Mesodermal cell (in vitro differentiated cells): ENCODE results near the gene EPHA5.

Experiments used
- H3K27ac ChIP-seq: 2 replicates; pipeline ENCODE4 v1.7.0; 2013; ENCODE audit warnings: mild to moderate bottlenecking, low read depth, low read length, moderate library complexity; ENCODE audit not compliant: severe bottlenecking
- H3K36me3 ChIP-seq: 2 replicates; pipeline ENCODE4 v1.7.1; 2013; ENCODE audit warnings: mild to moderate bottlenecking, low read length, moderate library complexity; ENCODE audit not compliant: control insufficient read depth, insufficient read depth
- H3K4me1 ChIP-seq: one replicate; pipeline ENCODE4 v1.7.1; 2013; ENCODE audit warnings: mild to moderate bottlenecking, low read length; ENCODE audit not compliant: insufficient read depth, control insufficient read depth, poor library complexity, severe bottlenecking
- H3K4me3 ChIP-seq: 2 replicates; pipeline ENCODE4 v1.7.0; 2013; ENCODE audit warnings: low read length, control low read depth, mild to moderate bottlenecking; ENCODE audit not compliant: insufficient read depth, poor library complexity, severe bottlenecking; ENCODE audit errors: extremely low read depth
- H3K9me3 ChIP-seq: 2 replicates; pipeline ENCODE4 v1.7.1; 2013; ENCODE audit warnings: mild to moderate bottlenecking, low read length, moderate library complexity; ENCODE audit not compliant: control insufficient read depth
- WGBS, 2 experiments: methylation state at CpG; one replicate each; pipeline ENCODE4 v1.1.5; 2013; ENCODE audit warnings: missing lambda C conversion rate in 2 of 2; ENCODE audit not compliant: insufficient coverage in 2 of 2; 5-methylcytosine and 5-hydroxymethylcytosine counted together

The EPHA5 gene

GRCh38 chr4:65580551-65580950 lies 89.7 kb downstream of the EPHA5 start:
- no peak overlapping the region for H3K4me3 ChIP-seq
- no CpG with 5 or more reads among the region's 1 CpG for WGBS, 2 experiments
- H3K4me1 ChIP-seq: no peaks in the 10 kb centered on the region
- H3K27ac ChIP-seq: no peak overlapping the region
- H3K9me3 ChIP-seq: no peaks in the 10 kb centered on the region
- no peaks in the 10 kb centered on the region for H3K36me3 ChIP-seq

DNA sequence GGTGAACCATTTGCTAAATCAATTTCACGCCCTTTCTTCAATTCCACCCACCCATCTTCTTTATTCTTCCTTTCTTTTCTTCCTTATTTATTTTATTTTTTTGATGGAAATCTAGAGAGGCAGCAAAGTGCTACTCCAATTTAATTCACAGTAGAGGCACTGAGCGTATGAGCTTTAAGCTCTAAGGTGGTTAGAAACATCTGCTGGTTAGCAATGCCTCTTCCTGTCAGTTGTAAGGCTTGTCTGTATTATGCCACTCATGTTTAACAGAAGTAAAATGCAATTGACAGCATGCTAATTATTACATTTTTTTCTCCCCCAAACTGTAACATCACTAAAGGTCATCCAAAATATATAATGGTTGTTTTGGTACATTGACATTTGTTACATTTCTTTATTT lies 103.8 kb downstream of the EPHA5 start:
- no peak overlapping the region for H3K27ac ChIP-seq
- H3K9me3 ChIP-seq: no peaks in the 10 kb centered on the region
- no peaks in the 10 kb centered on the region for H3K4me1 ChIP-seq
- no peak overlapping the region for H3K4me3 ChIP-seq
- no peaks in the 10 kb centered on the region for H3K36me3 ChIP-seq
- 100% methylated on average over 1 of the region's 2 CpGs for WGBS, 2 experiments

- Histone ChIP-seq H3K4me3 (no peak overlapping the region), H3K27ac (no peak overlapping the region), H3K4me1 (no peaks in the 10 kb centered on the region), H3K36me3 (no peaks in the 10 kb centered on the region), H3K9me3 (no peaks in the 10 kb centered on the region)
- WGBS, 2 experiments: 80% methylated on average over 1 of the region's 2 CpGs; no CpG with 5 or more reads in 1 of the 2 experiments
These were observed 109.1 kb downstream of the EPHA5 start for GRCh38 chr4:65561164-65561563.

- Histone ChIP-seq H3K36me3 (no peaks in the 10 kb centered on the region), H3K27ac (no peak overlapping the region), H3K9me3 (no peaks in the 10 kb centered on the region), H3K4me3 (no peak overlapping the region), H3K4me1 (no peaks in the 10 kb centered on the region)
- WGBS, 2 experiments: 20 to 22% methylated on average over 1 to 3 of the region's 4 CpGs
These were observed 111.0 kb downstream of the EPHA5 start for GRCh38 chr4:65559270-65559669.

DNA sequence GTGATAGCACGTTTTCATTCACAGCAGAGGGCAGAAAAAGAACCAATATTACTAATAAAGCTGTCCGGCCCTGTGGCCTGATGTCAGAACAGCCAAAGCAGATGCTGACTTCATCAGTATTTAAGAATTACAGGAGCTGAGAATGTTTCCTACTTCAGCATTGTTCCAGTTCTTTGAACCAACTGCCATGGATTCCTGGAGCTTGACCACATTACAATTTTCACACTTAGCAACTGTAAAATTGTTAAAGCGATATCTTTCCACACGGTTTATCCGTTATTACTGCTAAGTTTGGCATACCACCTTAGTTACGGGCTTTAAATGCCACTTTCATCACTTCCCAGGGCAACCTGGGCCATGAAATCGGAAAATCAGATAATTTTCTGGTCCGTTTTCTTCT lies 118.2 kb downstream of the EPHA5 start:
- no peaks in the 10 kb centered on the region for H3K4me1 ChIP-seq
- no peak overlapping the region for H3K4me3 ChIP-seq
- no peaks in the 10 kb centered on the region for H3K36me3 ChIP-seq
- no peaks in the 10 kb centered on the region for H3K9me3 ChIP-seq
- WGBS, 2 experiments: 77 to 89% methylated on average over 7 of the region's 8 CpGs
- H3K27ac ChIP-seq: no peak overlapping the region

DNA sequence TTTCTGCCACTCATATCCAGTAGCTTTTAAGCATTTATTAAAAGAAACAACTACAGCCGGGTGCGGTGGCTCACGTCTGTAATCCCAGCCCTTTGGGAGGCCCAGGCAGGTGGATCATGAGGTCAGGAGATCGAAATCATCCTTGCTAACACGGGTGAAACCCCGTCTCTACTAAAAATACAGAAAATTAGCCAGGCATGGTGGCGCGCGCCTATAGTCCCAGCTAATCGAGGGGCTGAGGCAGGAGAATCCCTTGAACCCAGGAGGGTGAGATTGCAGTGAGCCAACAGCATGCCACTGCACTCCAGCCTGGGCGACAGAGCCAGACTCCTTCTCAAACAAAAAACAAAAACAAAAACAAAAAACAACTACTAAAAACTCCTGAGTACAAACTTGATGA lies 119.8 kb downstream of the EPHA5 start:
- Histone ChIP-seq H3K4me1 (no peaks in the 10 kb centered on the region), H3K4me3 (no peak overlapping the region), H3K9me3 (no peaks in the 10 kb centered on the region), H3K27ac (no peak overlapping the region), H3K36me3 (no peaks in the 10 kb centered on the region)
- WGBS, 2 experiments: 88% methylated on average over 9 to 10 of the region's 11 CpGs

GRCh38 chr4:65546882-65547416 lies 123.3 kb downstream of the EPHA5 start:
- no CpG with 5 or more reads among the region's 4 CpGs for WGBS, 2 experiments
- no peaks in the 10 kb centered on the region for H3K4me1 ChIP-seq
- no peaks in the 10 kb centered on the region for H3K9me3 ChIP-seq
- H3K4me3 ChIP-seq: no peak overlapping the region
- H3K36me3 ChIP-seq: no peaks in the 10 kb centered on the region
- H3K27ac ChIP-seq: no peak overlapping the region

DNA sequence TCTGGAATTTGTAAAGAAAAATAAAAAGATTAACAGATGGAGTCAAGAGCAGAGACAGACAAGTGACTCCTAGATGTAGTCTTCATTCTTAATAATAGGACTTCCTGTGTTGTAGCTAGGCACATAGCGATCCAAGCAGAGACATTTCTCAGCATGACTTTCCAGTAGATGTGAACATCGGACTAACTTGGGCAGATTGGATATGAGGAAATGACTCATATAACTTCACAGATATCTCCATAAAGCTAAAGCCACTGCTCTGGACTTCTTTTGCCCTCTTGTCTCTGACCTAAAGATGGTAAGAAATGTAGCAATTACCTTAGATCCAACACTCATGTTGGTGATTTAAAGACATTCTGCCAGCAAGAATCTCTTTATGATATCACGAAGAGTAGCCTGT lies 131.7 kb downstream of the EPHA5 start:
- no peaks in the 10 kb centered on the region for H3K36me3 ChIP-seq
- 100% methylated on average over 1 of the region's 3 CpGs; no CpG with 5 or more reads in 1 of the 2 experiments for WGBS, 2 experiments
- H3K27ac ChIP-seq: no peak overlapping the region
- no peaks in the 10 kb centered on the region for H3K4me1 ChIP-seq
- no peak overlapping the region for H3K4me3 ChIP-seq
- no peaks in the 10 kb centered on the region for H3K9me3 ChIP-seq

- H3K4me1 ChIP-seq: no peaks in the 10 kb centered on the region
- H3K4me3 ChIP-seq: no peak overlapping the region
- H3K36me3 ChIP-seq: no peaks in the 10 kb centered on the region
- 83 to 86% methylated on average over 1 of the region's 3 CpGs for WGBS, 2 experiments
- no peaks in the 10 kb centered on the region for H3K9me3 ChIP-seq
- H3K27ac ChIP-seq: no peak overlapping the region
These were observed 135.2 kb downstream of the EPHA5 start for GRCh38 chr4:65535113-65535512.

- Histone ChIP-seq H3K27ac (no peak overlapping the region), H3K4me3 (no peak overlapping the region), H3K4me1 (no peaks in the 10 kb centered on the region), H3K9me3 (no peaks in the 10 kb centered on the region), H3K36me3 (no peaks in the 10 kb centered on the region)
- WGBS, 2 experiments: no CpG with 5 or more reads among the region's 1 CpG
These were observed 148.6 kb downstream of the EPHA5 start for GRCh38 chr4:65521666-65522065.

GRCh38 chr4:65515646-65516045 lies 154.6 kb downstream of the EPHA5 start:
- WGBS, 2 experiments: 57 to 60% methylated on average over 1 of the region's 2 CpGs
- no peak overlapping the region for H3K27ac ChIP-seq

More at GRCh38 chr4:65515646-65516045, 154.6 kb downstream of the EPHA5 start:
- H3K4me1 ChIP-seq: no peaks in the 10 kb centered on the region
- H3K36me3 ChIP-seq: no peaks in the 10 kb centered on the region
- H3K4me3 ChIP-seq: no peak overlapping the region
- no peaks in the 10 kb centered on the region for H3K9me3 ChIP-seq
